HEK293T (cell line): ENCODE results near the gene TBKBP1.

ENCODE experiments used
- CTCF ChIA-PET: fragments of 350-600 bp; formaldehyde crosslinking; extraction: SDS; loops from one replicate; lab custom pipeline; 2021; ENCODE audit warnings: antibody characterized with exemption, inconsistent platforms; lab: Yijun Ruan, JAX
- POLR2A ChIA-PET: fragments of 350-600 bp; formaldehyde crosslinking; extraction: SDS; loops from one replicate; lab custom pipeline; 2020; ENCODE audit warnings: antibody characterized with exemption, inconsistent platforms; lab: Yijun Ruan, JAX
- DNase-seq: peaks from one replicate; pipeline ENCODE4 v3.0.0; 2012; ENCODE audit warnings: mixed read lengths; ENCODE audit errors: extremely low spot score
- ARNT ChIP-seq: fragments of 450-650 bp; IDR thresholded peaks from 2 replicates; pipeline ENCODE4 v1.6.1; 2017; ENCODE audit warnings: mild to moderate bottlenecking
- BHLHE40 ChIP-seq: fragments of 450-650 bp; IDR thresholded peaks from 2 replicates; pipeline ENCODE4 v1.6.1; 2016; ENCODE audit warnings: mild to moderate bottlenecking, moderate library complexity, borderline replicate concordance
- CTBP1 ChIP-seq: fragments of 450-650 bp; IDR thresholded peaks from 2 replicates; pipeline ENCODE4 v1.6.1; 2016; ENCODE audit warnings: borderline replicate concordance
- ELF4 ChIP-seq: fragments of 450-650 bp; IDR thresholded peaks from 2 replicates; pipeline ENCODE4 v1.6.1; 2017; ENCODE audit warnings: antibody characterized with exemption
- FOXA1 ChIP-seq: fragments of 450-650 bp; IDR thresholded peaks from 2 replicates; pipeline ENCODE4 v1.6.1; 2016; ENCODE audit warnings: mild to moderate bottlenecking
- FOXK2 ChIP-seq: fragments of 450-650 bp; IDR thresholded peaks from 2 replicates; pipeline ENCODE4 v1.6.1; 2016; ENCODE audit warnings: mild to moderate bottlenecking
- FOXM1 ChIP-seq: fragments of 450-650 bp; IDR thresholded peaks from 2 replicates; pipeline ENCODE4 v1.6.1; 2017; ENCODE audit warnings: mild to moderate bottlenecking, borderline replicate concordance
- HDGF ChIP-seq: fragments of 450-650 bp; IDR thresholded peaks from 2 replicates; pipeline ENCODE4 v1.6.1; 2017; ENCODE audit warnings: antibody characterized with exemption, borderline replicate concordance
- L3MBTL2 ChIP-seq: fragments of 450-650 bp; conservative IDR thresholded peaks from 2 replicates; pipeline ENCODE4 v1.6.1; 2016; ENCODE audit warnings: mild to moderate bottlenecking
- LEF1 ChIP-seq: fragments of 450-650 bp; IDR thresholded peaks from 2 replicates; pipeline ENCODE4 v1.6.1; 2017; ENCODE audit warnings: mild to moderate bottlenecking, borderline replicate concordance
- NFRKB ChIP-seq: fragments of 450-650 bp; IDR thresholded peaks from 2 replicates; pipeline ENCODE4 v1.6.1; 2016; ENCODE audit warnings: mild to moderate bottlenecking, moderate library complexity
- SP1 ChIP-seq: fragments of 450-650 bp; IDR thresholded peaks from 2 replicates; pipeline ENCODE4 v1.6.1; 2017
- SUZ12 ChIP-seq: fragments of 450-650 bp; IDR thresholded peaks from 2 replicates; pipeline ENCODE4 v1.6.1; 2016; ENCODE audit warnings: mild to moderate bottlenecking
- TARDBP ChIP-seq: fragments of 450-650 bp; IDR thresholded peaks from 2 replicates; pipeline ENCODE4 v1.6.1; 2016
- ZNF384 ChIP-seq: fragments of 450-650 bp; IDR thresholded peaks from 2 replicates; pipeline ENCODE4 v1.6.1; 2016
- TF ChIP-seq, protein P1 (sequence below): fragments of 450-650 bp; IDR thresholded peaks from 2 replicates; pipeline ENCODE4 v1.6.1; 2016

Gene TBKBP1

DNA sequence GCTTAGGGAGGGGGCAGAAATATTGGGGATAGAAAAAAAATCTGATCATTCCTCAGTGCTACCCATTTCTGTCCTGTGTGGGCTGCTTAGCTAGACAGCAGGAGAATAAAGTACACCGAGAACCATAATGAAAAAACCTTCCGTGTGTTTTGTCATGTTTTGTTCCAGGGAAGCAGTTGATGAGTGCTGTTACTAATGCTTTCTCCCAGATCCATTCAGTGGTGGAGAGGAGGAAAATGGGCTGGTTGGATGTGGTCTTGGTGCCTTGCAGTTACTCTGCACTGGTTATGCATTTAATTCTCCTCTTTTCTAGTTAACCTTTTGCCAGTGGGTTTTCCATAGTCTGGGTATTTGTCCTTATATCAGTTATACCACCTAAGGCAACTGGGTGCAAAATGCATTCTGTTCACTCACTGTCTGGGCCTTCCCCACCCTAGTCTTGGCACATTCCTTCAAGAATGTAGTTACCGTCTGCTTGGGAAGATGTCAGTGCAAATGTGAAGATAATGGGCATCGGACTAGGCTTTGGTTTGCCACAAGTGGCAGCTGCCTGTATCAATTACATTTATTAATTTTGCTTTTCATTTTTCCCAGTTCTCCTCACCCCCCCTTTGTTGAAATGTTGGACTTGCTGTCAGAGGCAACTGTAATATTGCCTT lies 9.3 kb upstream of the TBKBP1 start:
- no peak for TF ChIP-seq SP1
- peak; percentile 12; the same call in 1 of the 2 replicates for TF ChIP-seq ELF4
- POLR2A ChIA-PET, result interaction anchor here (0.7 kb wide), 1 partner anchor 35 kb away, joined by 3 read pairs; the partner anchor contains the start of gene KPNB1
- CTCF ChIA-PET, result interaction anchor here (1.0 kb wide), 1 partner anchor 13 kb away, joined by 3 read pairs; no protein-coding TSS in a partner anchor
- DNase-seq, result no peak

DNA sequence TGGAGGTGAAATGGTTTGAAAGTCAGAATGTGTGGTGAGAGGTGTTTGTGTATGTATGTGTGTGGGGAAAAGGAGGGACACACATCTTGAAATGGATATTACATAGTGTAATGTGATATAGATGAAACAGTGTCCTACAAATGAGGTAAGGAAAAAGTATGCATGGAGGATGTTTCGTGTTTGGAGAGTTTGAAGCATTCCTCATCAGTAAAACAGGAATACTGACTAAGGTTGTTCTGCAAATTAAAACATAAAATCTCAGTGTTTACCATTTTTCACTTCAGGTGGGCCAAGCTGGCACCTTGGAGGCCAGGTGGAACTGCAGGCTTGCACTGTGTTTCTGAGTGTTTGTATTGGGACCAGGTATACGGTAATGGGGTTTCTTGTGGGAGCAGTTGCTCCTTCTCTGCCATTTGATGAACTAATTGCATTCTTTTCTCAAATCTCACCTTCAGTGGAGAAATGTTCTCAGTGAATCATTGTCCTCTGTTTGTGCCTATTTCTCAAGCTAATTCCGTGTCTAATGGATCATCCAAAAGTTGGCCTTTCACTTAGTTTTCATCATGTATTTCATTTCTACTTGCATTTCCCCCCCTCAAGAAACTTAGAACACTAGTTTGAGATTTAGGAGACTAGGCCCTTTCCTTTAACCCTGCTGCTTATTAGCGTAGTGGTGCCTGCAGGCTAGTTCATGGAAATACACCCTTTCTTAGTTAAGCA lies 8.2 kb upstream of the TBKBP1 start:
- DNase-seq, result no peak
- TF ChIP-seq TARDBP (peak; percentile 61; the same call in 1 of the 2 replicates), BHLHE40 (no peak)
- ChIA-PET CTCF (no interaction called here), POLR2A (no interaction called here)

DNA sequence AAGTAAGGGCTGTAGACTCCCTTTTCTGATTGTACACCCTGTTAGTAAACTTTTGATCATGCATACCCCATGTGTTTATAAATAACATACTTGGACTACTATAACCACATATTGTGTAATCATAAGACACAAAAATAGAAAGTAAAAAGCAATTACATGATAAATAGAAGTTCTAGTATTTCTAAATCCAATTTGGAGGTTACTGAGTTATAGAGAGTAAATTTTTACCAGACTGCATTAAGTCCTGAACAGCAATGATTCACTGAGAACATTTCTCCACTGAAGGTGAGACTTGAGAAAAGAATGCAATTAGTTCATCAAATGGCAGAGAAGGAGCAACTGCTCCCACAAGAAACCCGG lies 7.7 kb upstream of the TBKBP1 start:
- TF ChIP-seq ARNT, result no peak
- TF ChIP-seq L3MBTL2, result no peak
- TF ChIP-seq TARDBP, result no peak
- TF ChIP-seq FOXK2, result no peak
- no peak for TF ChIP-seq ELF4
- TF ChIP-seq CTBP1, result no peak
- no peak for TF ChIP-seq BHLHE40
- no peak for TF ChIP-seq NFRKB
- no peak for TF ChIP-seq SUZ12
- TF ChIP-seq FOXM1, result no peak
- TF ChIP-seq, protein P1, sequence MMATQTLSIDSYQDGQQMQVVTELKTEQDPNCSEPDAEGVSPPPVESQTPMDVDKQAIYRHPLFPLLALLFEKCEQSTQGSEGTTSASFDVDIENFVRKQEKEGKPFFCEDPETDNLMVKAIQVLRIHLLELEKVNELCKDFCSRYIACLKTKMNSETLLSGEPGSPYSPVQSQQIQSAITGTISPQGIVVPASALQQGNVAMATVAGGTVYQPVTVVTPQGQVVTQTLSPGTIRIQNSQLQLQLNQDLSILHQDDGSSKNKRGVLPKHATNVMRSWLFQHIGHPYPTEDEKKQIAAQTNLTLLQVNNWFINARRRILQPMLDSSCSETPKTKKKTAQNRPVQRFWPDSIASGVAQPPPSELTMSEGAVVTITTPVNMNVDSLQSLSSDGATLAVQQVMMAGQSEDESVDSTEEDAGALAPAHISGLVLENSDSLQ, result no peak
- no peak for TF ChIP-seq HDGF
- TF ChIP-seq FOXA1, result no peak
- no peak for TF ChIP-seq LEF1
- no peak for TF ChIP-seq ZNF384
- no peak for TF ChIP-seq SP1
- ChIA-PET POLR2A (interaction anchor here (1.1 kb wide), 1 partner anchor 21 kb away, joined by 3 read pairs; no protein-coding TSS in a partner anchor), CTCF (no interaction called here)
- DNase-seq, result no peak

DNA sequence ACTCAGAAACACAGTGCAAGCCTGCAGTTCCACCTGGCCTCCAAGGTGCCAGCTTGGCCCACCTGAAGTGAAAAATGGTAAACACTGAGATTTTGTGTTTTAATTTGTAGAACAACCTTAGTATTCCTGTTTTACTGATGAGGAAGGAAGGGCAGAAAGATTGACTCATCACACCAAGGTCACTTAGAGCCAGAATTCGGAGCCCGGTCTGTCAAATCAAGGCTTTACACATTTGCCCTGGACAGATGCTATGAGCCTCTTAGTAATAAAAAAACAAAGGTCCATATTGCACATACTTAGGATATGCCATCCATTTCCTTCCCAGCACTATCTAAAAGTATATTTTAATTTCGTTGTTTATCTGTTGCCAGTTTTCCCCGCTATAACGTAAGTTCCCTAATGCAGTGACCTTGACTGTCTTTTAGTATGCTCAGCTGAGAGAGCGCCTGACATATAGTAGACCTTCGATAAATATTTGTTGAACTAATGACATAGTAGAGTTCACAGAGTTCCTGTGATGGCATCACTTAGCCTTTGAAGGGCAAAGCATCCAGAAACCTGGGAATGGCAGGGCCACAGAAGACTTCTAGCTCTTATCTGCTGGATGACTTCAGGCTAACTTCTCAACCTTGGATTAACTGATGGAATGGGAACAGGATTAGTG lies 7.2 kb upstream of the TBKBP1 start:
- no peak for TF ChIP-seq BHLHE40
- TF ChIP-seq SUZ12, result no peak
- TF ChIP-seq TARDBP, result no peak
- TF ChIP-seq HDGF, result no peak
- no peak for TF ChIP-seq ELF4
- TF ChIP-seq SP1, result no peak
- TF ChIP-seq FOXK2, result no peak
- no peak for TF ChIP-seq LEF1
- TF ChIP-seq CTBP1, result no peak
- no peak for TF ChIP-seq ARNT
- no peak for TF ChIP-seq FOXM1
- TF ChIP-seq, protein P1, result no peak
- TF ChIP-seq ZNF384, result no peak
- TF ChIP-seq L3MBTL2, result no peak
- DNase-seq, result no peak
- ChIA-PET CTCF (interaction anchor here (0.9 to 1.7 kb wide), 3 partner anchors 8 to 56 kb away, joined by 3 to 5 read pairs (median 5); no protein-coding TSS in a partner anchor), POLR2A (interaction anchor here (0.9 to 1.8 kb wide), 5 partner anchors 9 to 37 kb away, joined by 3 to 13 read pairs (median 4); partner anchors contain the start of gene KPNB1)

DNA sequence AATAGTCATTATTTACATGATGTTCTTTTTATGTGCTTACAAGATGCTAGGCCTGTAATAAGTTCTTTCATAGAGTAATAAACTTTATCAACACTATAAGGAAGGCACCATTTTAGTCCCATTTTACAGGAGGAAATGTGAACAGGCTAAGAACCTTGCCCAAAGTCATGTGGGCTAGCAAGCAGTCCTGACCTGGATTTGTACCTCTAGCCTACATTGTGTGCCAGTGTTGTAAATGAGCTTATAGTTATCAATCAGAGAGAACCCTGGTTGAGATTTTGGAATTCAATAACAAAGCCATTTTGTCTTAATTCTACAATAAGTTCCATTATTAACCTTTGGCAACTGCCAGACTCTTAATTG lies 6.7 kb upstream of the TBKBP1 start:
- no peak for DNase-seq
- ChIA-PET POLR2A (interaction anchor here (0.9 to 1.8 kb wide), 7 partner anchors 9 to 38 kb away, joined by 3 to 13 read pairs (median 5); partner anchors contain the start of gene KPNB1), CTCF (interaction anchor here (0.9 to 1.7 kb wide), 3 partner anchors 9 to 56 kb away, joined by 3 to 5 read pairs (median 5); no protein-coding TSS in a partner anchor)
- TF ChIP-seq SP1, result no peak
- TF ChIP-seq, protein P1, result no peak
- no peak for TF ChIP-seq CTBP1
- no peak for TF ChIP-seq FOXK2
- no peak for TF ChIP-seq NFRKB
- no peak for TF ChIP-seq ZNF384
- no peak for TF ChIP-seq ELF4
- TF ChIP-seq L3MBTL2, result no peak
- no peak for TF ChIP-seq BHLHE40
- no peak for TF ChIP-seq SUZ12
- no peak for TF ChIP-seq HDGF
- no peak for TF ChIP-seq FOXA1
- no peak for TF ChIP-seq LEF1

DNA sequence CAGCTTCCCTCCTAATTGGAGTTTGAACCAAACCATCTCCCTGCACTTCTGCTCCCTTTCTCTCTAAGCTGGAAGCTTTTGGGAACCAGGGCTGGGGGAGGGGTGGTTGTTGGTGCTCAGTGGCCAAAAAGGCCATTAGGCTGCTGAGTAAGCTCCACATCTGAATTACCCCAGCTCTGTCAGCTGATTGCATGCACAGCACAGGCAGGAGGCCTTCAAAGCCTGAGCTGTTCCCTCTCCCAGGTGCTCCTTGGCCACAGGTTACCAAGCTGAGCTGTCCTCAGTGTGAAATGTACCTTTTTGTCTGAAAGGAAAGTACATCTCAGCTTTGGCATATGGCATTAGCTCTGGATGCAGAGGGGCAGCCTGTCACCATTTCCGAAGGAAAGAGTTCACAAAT lies 6.2 kb upstream of the TBKBP1 start:
- POLR2A ChIA-PET, result interaction anchor here (0.9 to 1.8 kb wide), 6 partner anchors 9 to 38 kb away, joined by 3 to 13 read pairs (median 5); partner anchors contain the start of gene KPNB1
- CTCF ChIA-PET, result interaction anchor here (0.9 to 1.7 kb wide), 3 partner anchors 9 to 55 kb away, joined by 3 to 5 read pairs (median 5); no protein-coding TSS in a partner anchor
- TF ChIP-seq LEF1, result no peak
- TF ChIP-seq TARDBP, result no peak
- no peak for TF ChIP-seq CTBP1
- DNase-seq, result no peak
